HCT116 (cell line): ENCODE results near the gene COL19A1. TPM values are rescaled to one million over a fixed set of nuclear protein-coding genes. Genes with fewer than 3 reads are reported as not detected.

Experiments used
- ATAC-seq: fragments of 200-7000 bp; cut with Tn5 transposase; 2 replicates; pipeline ENCODE4 v1.9.1; 2020; ENCODE audit warnings: mild to moderate bottlenecking, moderate library complexity
- BruUV-seq: library from RNA; stranded (reverse); fragments of 400-500 nt; replicated peaks from 2 replicates; lab custom pipeline; 2021; lab: Mats Ljungman, UMichigan
- CTCF ChIA-PET: fragments of 300-600 bp; sonication (Branson Sonifier 250); formaldehyde crosslinking; loops from one replicate; lab custom pipeline; 2021; ENCODE audit warnings: antibody characterized with exemption; lab: Charles Lee
- POLR2A ChIA-PET: fragments of 300-600, 350-600 bp; sonication (Branson Sonifier 250); formaldehyde crosslinking; loops from one replicate; lab custom pipeline; 2021; ENCODE audit warnings: antibody characterized with exemption; lab: Charles Lee
- RAD21 ChIA-PET, 2 experiments: fragments of 300-600 bp; sonication (Branson Sonifier 250); formaldehyde crosslinking; loops; one replicate each; lab custom pipeline; 2023; ENCODE audit warnings: low total read pairs in 2 of 2; ENCODE audit not compliant: uncharacterized antibody in 2 of 2, unreplicated experiment in 2 of 2, low non-redundant PET in 1 of 2; lab: Charles Lee
- DNase-seq: peaks from one replicate; pipeline ENCODE4 v3.0.0-alpha.2; 2010; ENCODE audit warnings: low read depth, low spot score
- H2AFZ ChIP-seq: fragments of 200-600 bp; shearing (Covaris generic), sonication (generic); 2 replicates; pipeline ENCODE4 v1.6.1; 2017; ENCODE audit warnings: low read depth, mixed run types, mixed read lengths, antibody characterized with exemption, low read length; ENCODE audit not compliant: poor library complexity, severe bottlenecking
- H3K27ac ChIP-seq: 2 replicates; pipeline ENCODE4 v1.5.1; 2012; ENCODE audit warnings: low read depth, low read length
- H3K27me3 ChIP-seq: fragments of 200-600 bp; sonication (generic); 2 replicates; pipeline ENCODE4 v1.6.1; 2016; ENCODE audit warnings: mixed run types, low read length, mixed read lengths; ENCODE audit not compliant: insufficient read depth
- H3K36me3 ChIP-seq, 2 experiments: fragments of 200-500 bp in 1 of 2; fragments of 200-600 bp in 1 of 2; sonication (Bioruptor generic) in 1 of 2; sonication (generic) in 1 of 2; 2 replicates each; pipeline versions ENCODE4 v1.5.1 to v1.6.1; 2014 to 2016; ENCODE audit warnings: low read length in 2 of 2, inconsistent platforms in 1 of 2, mixed read lengths in 1 of 2, mixed run types in 1 of 2; ENCODE audit not compliant: insufficient read depth in 2 of 2, control insufficient read depth in 1 of 2
- H3K4me1 ChIP-seq, 2 experiments: fragments of 200-600 bp in 1 of 2; sonication (generic) in 1 of 2; 2 replicates each; pipeline versions ENCODE4 v1.5.1 to v1.6.1; 2012 to 2017; ENCODE audit warnings: low read length in 2 of 2, inconsistent platforms in 1 of 2, mild to moderate bottlenecking in 1 of 2, mixed read lengths in 1 of 2, mixed run types in 1 of 2, moderate library complexity in 1 of 2; ENCODE audit not compliant: insufficient read depth in 2 of 2, control insufficient read depth in 1 of 2
- H3K4me2 ChIP-seq: fragments of 200-600 bp; sonication (generic); 2 replicates; pipeline ENCODE4 v1.6.1; 2017; ENCODE audit warnings: mixed run types, low read length, mixed read lengths
- H3K4me3 ChIP-seq, 2 experiments: fragments of 200-600 bp in 1 of 2; sonication (generic) in 1 of 2; replicated peaks in 1 of 2; 2 replicates each; pipeline ENCODE4 v1.5.1; 2011 to 2016; ENCODE audit warnings: low read length in 2 of 2, control low read depth in 1 of 2, low read depth in 1 of 2, mild to moderate bottlenecking in 1 of 2, mixed read lengths in 1 of 2, mixed run types in 1 of 2
- H3K79me2 ChIP-seq: fragments of 200-600 bp; sonication (generic); 2 replicates; pipeline ENCODE4 v1.6.1; 2017; ENCODE audit warnings: mild to moderate bottlenecking, mixed run types, low read length, moderate library complexity, mixed read lengths; ENCODE audit not compliant: insufficient read depth
- H3K9ac ChIP-seq: fragments of 200-600 bp; sonication (generic); 2 replicates; pipeline ENCODE4 v1.6.1; 2016; ENCODE audit warnings: low read length, mixed read lengths
- H3K9me2 ChIP-seq: fragments of 200-600 bp; sonication (generic), shearing (Covaris generic); 2 replicates; pipeline ENCODE4 v1.6.1; 2017; ENCODE audit warnings: mixed run types, mild to moderate bottlenecking, moderate library complexity; ENCODE audit not compliant: insufficient read depth
- H3K9me3 ChIP-seq, 2 experiments: fragments of 200-500 bp in 1 of 2; fragments of 200-600 bp in 1 of 2; sonication (Bioruptor generic) in 1 of 2; sonication (generic) in 1 of 2; 2 replicates each; pipeline ENCODE4 v1.6.1; 2014 to 2017; ENCODE audit warnings: low read length in 2 of 2, mixed read lengths in 2 of 2, inconsistent platforms in 1 of 2, low read depth in 1 of 2, mild to moderate bottlenecking in 1 of 2, mixed run types in 1 of 2, moderate library complexity in 1 of 2; ENCODE audit not compliant: control insufficient read depth in 1 of 2, insufficient read depth in 1 of 2
- H4K20me1 ChIP-seq: fragments of 200-600 bp; sonication (generic), shearing (Covaris generic); 2 replicates; pipeline ENCODE4 v1.6.1; 2017; ENCODE audit warnings: mixed run types, mild to moderate bottlenecking, moderate library complexity; ENCODE audit not compliant: insufficient read depth
- CTCF ChIP-seq, 3 experiments: fragments of 200-600 bp in 1 of 3; sonication (generic) in 1 of 3; IDR thresholded peaks in 2 of 3; conservative IDR thresholded peaks in 1 of 3; 2 replicates each; pipeline ENCODE4 v1.5.1; 2012 to 2017; ENCODE audit warnings: low read depth in 2 of 3, low read length in 2 of 3, antibody characterized with exemption in 1 of 3, borderline replicate concordance in 1 of 3, control low read depth in 1 of 3, mild to moderate bottlenecking in 1 of 3, mixed read lengths in 1 of 3, mixed run types in 1 of 3, moderate library complexity in 1 of 3; ENCODE audit not compliant: insufficient read depth in 1 of 3
- ELF1 ChIP-seq: IDR thresholded peaks from 2 replicates; pipeline ENCODE4 v1.6.1; 2012; ENCODE audit warnings: low read depth, borderline replicate concordance
- POLR2AphosphoS5 ChIP-seq: IDR thresholded peaks from 2 replicates; pipeline ENCODE4 v1.6.1; 2011; ENCODE audit warnings: mild to moderate bottlenecking, low read depth, low read length, moderate library complexity
- REST ChIP-seq: IDR thresholded peaks from 2 replicates; pipeline ENCODE4 v1.6.1; 2012; ENCODE audit warnings: low read depth
- SIN3A ChIP-seq: IDR thresholded peaks from 2 replicates; pipeline ENCODE4 v1.6.1; 2012; ENCODE audit warnings: low read depth
- TCF7L2 ChIP-seq: IDR thresholded peaks from 2 replicates; pipeline ENCODE4 v1.7.0; 2011; ENCODE audit warnings: borderline replicate concordance, inconsistent platforms; ENCODE audit not compliant: insufficient read depth, insufficient read length; ENCODE audit errors: extremely low read depth
- YY1 ChIP-seq: IDR thresholded peaks from 2 replicates; pipeline ENCODE4 v1.6.1; 2011; ENCODE audit warnings: low read length, low read depth, moderate library complexity, mild to moderate bottlenecking; ENCODE audit not compliant: insufficient replicate concordance; ENCODE audit errors: extremely low read depth
- ZNF274 ChIP-seq: fragments of 200-500 bp; sonication (Bioruptor generic); IDR thresholded peaks from 2 replicates; pipeline ENCODE4 v1.6.1; 2014; ENCODE audit warnings: mild to moderate bottlenecking, low read depth, low read length, inconsistent platforms
- intact Hi-C: fragments of 100-400 bp; cut with micrococcal nuclease; formaldehyde crosslinking; loops from 2 replicates; pipeline ENCODE4 v1.10.0; 2022
- total RNA-seq: library from RNA; stranded (reverse); gene quantifications from one replicate; pipeline ENCODE4 v1.2.1, GENCODE V29; 2021; ENCODE audit not compliant: unreplicated experiment

The COL19A1 gene
- total RNA-seq, 1 experiment from 2014 or later = not detected

DNA sequence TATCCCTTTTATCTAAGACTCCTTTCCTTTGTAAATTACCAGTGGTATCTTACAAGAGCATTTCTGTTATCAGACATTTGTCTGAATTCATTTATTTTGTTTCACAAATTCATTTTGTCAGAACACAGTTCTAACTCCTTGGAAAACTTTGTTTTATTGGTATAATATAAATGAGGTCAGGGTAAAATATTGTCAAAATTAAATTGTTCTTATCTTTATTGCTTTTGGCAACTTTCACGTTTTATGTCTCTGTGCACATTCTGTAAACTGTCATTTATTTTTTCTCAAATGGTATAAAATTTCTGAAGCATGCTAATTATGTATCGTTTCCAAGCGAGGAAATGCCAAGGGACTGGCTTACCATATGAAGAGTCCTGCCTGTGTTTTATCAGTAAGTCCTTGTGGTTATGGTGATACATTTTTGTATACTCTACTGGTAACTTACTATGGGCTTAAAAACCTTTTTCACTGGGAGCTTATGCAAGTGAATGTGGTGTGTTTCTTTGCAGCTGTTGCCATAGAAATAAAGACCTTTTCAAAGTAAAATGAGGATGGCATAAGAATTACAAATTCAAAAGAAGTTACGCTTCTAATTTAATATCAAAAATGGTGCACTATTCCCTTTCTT is 214.2 kb downstream of the COL19A1 start:
- Histone ChIP-seq H3K9me3 (no peaks in the 10 kb centered on the region), H4K20me1 (no peaks in the 10 kb centered on the region), H3K9me2 (no peaks in the 10 kb centered on the region), H3K27ac (no peak overlapping the region), H3K9ac (no peak overlapping the region), H3K27me3 (peaks cover 18% of the 10 kb centered on the region), H3K79me2 (no peaks in the 10 kb centered on the region), H3K4me1 (no peaks in the 10 kb centered on the region), H2AFZ (no peak overlapping the region), H3K4me2 (no peak overlapping the region), H3K36me3 (no peaks in the 10 kb centered on the region), H3K4me3 (no peak overlapping the region)
- RAD21 ChIA-PET = no interaction called here
- no peak for DNase-seq
- ATAC-seq = no peak
- no TSS peak for BruUV-seq
- TF ChIP-seq CTCF (IDR thresholded peaks at IDR 0.05 in 2 of 3, conservative IDR thresholded peaks at IDR 0.05 in 1 of 3; ENCODE audit: borderline replicate concordance in 1 of 3, insufficient read depth in 1 of 3, low read depth in 2 of 3, low read length in 2 of 3) (no peak), ELF1 (no peak), SIN3A (no peak), YY1 (no peak), TCF7L2 (no peak), POLR2AphosphoS5 (no peak), ZNF274 (no peak), REST (no peak)
- CTCF ChIA-PET = no interaction called here
- intact Hi-C loops = no loop called here
- POLR2A ChIA-PET = no interaction called here
